Keratinocyte (primary cell): ENCODE measurements around the gene SLAIN1.

Source experiments
- CTCF ChIP-seq, 3 experiments: IDR thresholded peaks in 1 of 3; conservative IDR thresholded peaks in 1 of 3; optimal IDR thresholded peaks in 1 of 3; 2 replicates in 2 of 3; 3 replicates in 1 of 3; pipeline versions ENCODE3 to v1.5.1; 2011; ENCODE audit warnings: low read length in 3 of 3, mild to moderate bottlenecking in 3 of 3, moderate library complexity in 2 of 3, control low read depth in 1 of 3, inconsistent platforms in 1 of 3; ENCODE audit not compliant: insufficient read depth in 2 of 3; ENCODE audit errors: extremely low read depth in 1 of 3
- EZH2 ChIP-seq: IDR thresholded peaks from one replicate; pipeline ENCODE4 v1.6.1; 2012; ENCODE audit warnings: inconsistent platforms, mild to moderate bottlenecking, low read length, moderate library complexity

GRCh38 chr13:77806518-77806917 lies 109.0 kb downstream of the SLAIN1 start:
- TF ChIP-seq CTCF (optimal IDR thresholded peaks at IDR 0.05 in 1 of 3, IDR thresholded peaks at IDR 0.05 in 1 of 3, conservative IDR thresholded peaks at IDR 0.05 in 1 of 3; ENCODE audit: extremely low read depth in 1 of 3, insufficient read depth in 2 of 3, low read length in 3 of 3) (no peak), EZH2 (no peak)
